ENCODE results near the gene SNAP29. TPM values are rescaled to one million over a fixed set of nuclear protein-coding genes. Genes with fewer than 3 reads are reported as not detected.

SNAP29 gene
- total and polyA plus RNA-seq, 2 experiments from 2014 or later, result 8.2 to 22.9 TPM

Other genes with a start within 250 kb of the SNAP29 start
- gene SERPIND1, start 84.9 kb upstream of the SNAP29 start, total RNA-seq (2014; rRNA removed; shearing (Covaris generic)), result not detected in 2 replicates
- not detected in 2 replicates for gene SERPIND1, start 84.9 kb upstream of the SNAP29 start, polyA plus RNA-seq (2016; fragmentation: Nextera tagmentation; extraction: Ambion mirVana)
- 37.2 and 38.1 TPM in 2 replicates for gene PI4KA, start 196 bp upstream of the SNAP29 start, total RNA-seq (2014; rRNA removed; shearing (Covaris generic))
- 13.0 and 17.1 TPM in 2 replicates for gene PI4KA, start 196 bp upstream of the SNAP29 start, polyA plus RNA-seq (2016; fragmentation: Nextera tagmentation; extraction: Ambion mirVana)
- gene CRKL, start 58.4 kb downstream of the SNAP29 start, total RNA-seq (2014; rRNA removed; shearing (Covaris generic)), result 97.6 and 104 TPM in 2 replicates
- gene CRKL, start 58.4 kb downstream of the SNAP29 start, polyA plus RNA-seq (2016; fragmentation: Nextera tagmentation; extraction: Ambion mirVana), result 39.5 and 40.7 TPM in 2 replicates
- 0.45 and 1.7 TPM in 2 replicates for gene AIFM3, start 108.2 kb downstream of the SNAP29 start, total RNA-seq (2014; rRNA removed; shearing (Covaris generic))
- 1.4 and 1.5 TPM in 2 replicates for gene AIFM3, start 108.2 kb downstream of the SNAP29 start, polyA plus RNA-seq (2016; fragmentation: Nextera tagmentation; extraction: Ambion mirVana)
- 39.9 and 41.1 TPM in 2 replicates for gene LZTR1, start 123.3 kb downstream of the SNAP29 start, total RNA-seq (2014; rRNA removed; shearing (Covaris generic))
- 7.7 and 9.2 TPM in 2 replicates for gene LZTR1, start 123.3 kb downstream of the SNAP29 start, polyA plus RNA-seq (2016; fragmentation: Nextera tagmentation; extraction: Ambion mirVana)
- gene THAP7, start 143.1 kb downstream of the SNAP29 start, total RNA-seq (2014; rRNA removed; shearing (Covaris generic)), result 25.9 and 38.8 TPM in 2 replicates
- 20.4 and 21.8 TPM in 2 replicates for gene THAP7, start 143.1 kb downstream of the SNAP29 start, polyA plus RNA-seq (2016; fragmentation: Nextera tagmentation; extraction: Ambion mirVana)
- not detected in 2 replicates for gene P2RX6, start 156.2 kb downstream of the SNAP29 start, total RNA-seq (2014; rRNA removed; shearing (Covaris generic))
- gene P2RX6, start 156.2 kb downstream of the SNAP29 start, polyA plus RNA-seq (2016; fragmentation: Nextera tagmentation; extraction: Ambion mirVana), result not detected in 2 replicates
- 0.07 and 0.16 TPM in 2 replicates for gene SLC7A4, start 173.6 kb downstream of the SNAP29 start, total RNA-seq (2014; rRNA removed; shearing (Covaris generic))
- gene SLC7A4, start 173.6 kb downstream of the SNAP29 start, polyA plus RNA-seq (2016; fragmentation: Nextera tagmentation; extraction: Ambion mirVana), result 0.09 and 0.44 TPM in 2 replicates
- gene LRRC74B, start 186.9 kb downstream of the SNAP29 start, total RNA-seq (2014; rRNA removed; shearing (Covaris generic)), result not detected in 2 replicates
- not detected in 2 replicates for gene LRRC74B, start 186.9 kb downstream of the SNAP29 start, polyA plus RNA-seq (2016; fragmentation: Nextera tagmentation; extraction: Ambion mirVana)

Data from GM23338 (cell line).